ENCODE data around the gene TSHZ2.

- no peak for TF ChIP-seq ZNF274 (IDR thresholded peaks at IDR 0.05; ENCODE audit: low read depth, low read length)
- TF ChIP-seq YY1 (IDR thresholded peaks at IDR 0.05; ENCODE audit: insufficient read depth, insufficient read length), result no peak
- no peak for TF ChIP-seq SUZ12 (IDR thresholded peaks at IDR 0.05; ENCODE audit: extremely low read depth, insufficient read depth, insufficient read length)
Observed at GRCh38 chr20:53445932-53446331, 473.8 kb downstream of the TSHZ2 start.

Data from NT2/D1 (cell line).